NOMO-1 (cell line): Measurements from ENCODE around the gene HCN3.
"Not testable (repeated sequence)": the region's sequence is repeated elsewhere in the genome, so short reads cannot be mapped to it uniquely, and the experiment has no call there.

Experiments used
- DNase-seq, 2 experiments: peaks; one replicate each; lab custom pipeline; 2025; ENCODE audit not compliant: unreplicated experiment in 2 of 2; lab: John Stamatoyannopoulos, UW

The HCN3 gene

DNA sequence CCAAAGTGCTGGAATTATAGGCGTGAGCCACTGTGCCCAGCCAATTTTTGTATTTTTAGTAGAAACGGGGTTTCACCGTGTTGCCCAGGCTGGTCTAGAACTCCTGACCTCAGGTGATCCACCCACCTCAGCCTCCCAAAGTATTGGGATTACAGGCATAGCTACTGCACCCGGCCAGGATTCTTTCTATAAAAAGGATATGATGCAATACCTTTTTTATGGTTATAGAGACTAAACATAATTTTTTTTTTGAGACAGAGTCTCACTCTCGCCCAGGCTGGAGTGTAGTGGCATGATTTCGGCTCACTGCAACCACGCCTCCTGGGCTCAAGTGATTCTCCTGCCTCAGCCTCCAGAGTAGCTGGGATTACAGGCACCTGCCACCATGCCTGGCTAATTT is 51.6 kb downstream of the HCN3 start:
- DNase-seq, result not testable (repeated sequence)

DNA sequence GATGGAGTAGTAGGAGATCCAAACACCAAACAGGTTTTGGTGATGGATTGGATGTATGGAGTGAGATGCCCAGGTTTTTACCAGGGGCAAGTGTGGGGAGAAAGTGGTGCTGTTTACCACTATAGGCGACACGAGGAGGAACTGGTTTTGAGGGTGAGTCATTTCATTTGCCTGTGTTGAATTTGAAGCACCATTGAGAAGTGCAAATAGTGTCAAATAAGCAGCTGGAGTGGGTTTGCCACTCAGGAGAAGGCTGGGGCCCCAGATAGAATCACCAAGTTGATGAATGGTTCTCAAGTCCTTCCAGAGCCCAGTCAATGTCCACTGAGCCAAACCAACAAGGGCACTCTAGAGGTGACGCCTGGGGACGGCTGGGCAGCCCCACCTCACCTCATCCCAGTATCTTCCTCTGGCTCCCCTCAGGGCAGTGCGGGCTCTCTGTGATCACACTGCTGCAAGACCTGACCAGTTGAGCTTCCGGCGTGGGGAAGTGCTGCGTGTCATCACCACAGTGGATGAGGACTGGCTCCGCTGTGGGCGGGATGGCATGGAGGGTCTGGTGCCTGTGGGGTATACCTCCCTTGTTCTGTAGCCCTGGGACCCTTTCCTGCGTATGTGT is 52.8 kb downstream of the HCN3 start:
- DNase-seq, result no peak

DNA sequence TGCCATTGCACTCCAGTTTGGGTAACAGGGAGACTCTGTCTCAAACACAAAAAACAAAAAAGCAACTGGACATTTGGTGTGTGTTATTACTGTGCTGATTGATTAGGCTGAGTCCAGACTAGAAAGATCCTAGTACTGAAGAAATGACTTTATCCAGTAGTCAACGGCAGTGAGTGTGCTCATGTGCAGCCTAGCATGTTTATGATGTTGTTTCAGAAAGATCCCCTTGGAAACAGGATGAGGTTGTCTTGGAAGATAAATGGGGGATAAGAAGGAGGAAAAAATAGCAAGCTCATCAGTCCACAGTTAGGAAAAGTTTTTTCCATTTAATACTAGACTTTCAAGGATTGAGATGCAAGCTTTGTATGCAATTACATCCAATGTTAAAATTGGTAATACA is 57.7 kb downstream of the HCN3 start:
- no peak for DNase-seq
